ENCODE results near the gene RNF19B.

GRCh38 chr1:33005838-33006421, 41.3 kb upstream of the RNF19B start:
- TF ChIP-seq CTCF (conservative IDR thresholded peaks at IDR 0.05) (no peak), ZFX (IDR thresholded peaks at IDR 0.05) (no peak)

Measured in C4-2B (cell line).